SK-N-SH treated with all-trans-retinoic acid at 6 μM for 48 hours (cell line): ENCODE results near the gene AIG1.

ENCODE experiments used
- ATAC-seq: fragments of 200-7000 bp; cut with Tn5 transposase; 3 replicates; pipeline ENCODE4 v1.9.1; 2020; ENCODE audit warnings: mild to moderate bottlenecking, moderate library complexity
- ARNTL ChIP-seq: fragments of 450-650 bp; formaldehyde crosslinking; IDR thresholded peaks from 2 replicates; pipeline ENCODE4 v1.5.0; 2020; ENCODE audit warnings: low read depth, mild to moderate bottlenecking, moderate library complexity, borderline replicate concordance
- BACH2 ChIP-seq: fragments of 250-450 bp; sonication (Bioruptor Pico); IDR thresholded peaks from 2 replicates; pipeline ENCODE4 v1.9.0; 2021; ENCODE audit warnings: mild to moderate bottlenecking, borderline replicate concordance
- CSDC2 ChIP-seq: fragments of 250-450 bp; sonication (Bioruptor Pico); IDR thresholded peaks from 2 replicates; pipeline ENCODE4 v1.5.0; 2020; ENCODE audit warnings: mild to moderate bottlenecking, moderate library complexity
- CSRNP3 ChIP-seq: fragments of 250-450 bp; sonication (Bioruptor Pico); IDR thresholded peaks from 2 replicates; pipeline ENCODE4 v1.5.1; 2021; ENCODE audit warnings: mild to moderate bottlenecking, moderate library complexity
- ESRRG ChIP-seq: fragments of 250-450 bp; sonication (Bioruptor Pico); IDR thresholded peaks from 2 replicates; pipeline ENCODE4 v1.6.1; 2021; ENCODE audit warnings: mild to moderate bottlenecking
- ISL1 ChIP-seq: fragments of 250-450 bp; sonication (Bioruptor Pico); IDR thresholded peaks from 2 replicates; pipeline ENCODE4 v2.1.2; 2022; ENCODE audit warnings: mild to moderate bottlenecking, moderate library complexity
- OSR1 ChIP-seq: fragments of 250-450 bp; sonication (Bioruptor Pico); IDR thresholded peaks from 2 replicates; pipeline ENCODE4 v1.8.0; 2022; ENCODE audit warnings: moderate library complexity, mild to moderate bottlenecking, inconsistent platforms
- PATZ1 ChIP-seq: fragments of 250-450 bp; sonication (Bioruptor Pico); IDR thresholded peaks from 2 replicates; pipeline ENCODE4 v1.8.0; 2020; ENCODE audit warnings: mild to moderate bottlenecking, moderate library complexity, borderline replicate concordance
- POU6F1 ChIP-seq: fragments of 250-450 bp; sonication (Bioruptor Pico); IDR thresholded peaks from 2 replicates; pipeline ENCODE4 v1.8.0; 2021; ENCODE audit warnings: low read depth, mild to moderate bottlenecking, moderate library complexity, borderline replicate concordance
- PPARA ChIP-seq: fragments of 250-450 bp; sonication (Bioruptor Pico); IDR thresholded peaks from 2 replicates; pipeline ENCODE4 v1.5.0; 2020; ENCODE audit warnings: mild to moderate bottlenecking, borderline replicate concordance
- RARB ChIP-seq: fragments of 250-450 bp; sonication (Bioruptor Pico); IDR thresholded peaks from 2 replicates; pipeline ENCODE4 v1.8.0; 2021; ENCODE audit warnings: mild to moderate bottlenecking, moderate library complexity
- SNAI2 ChIP-seq: fragments of 250-450 bp; sonication (Bioruptor Pico); IDR thresholded peaks from 2 replicates; pipeline ENCODE4 v1.5.0; 2020; ENCODE audit warnings: mild to moderate bottlenecking, moderate library complexity
- TCF4 ChIP-seq: fragments of 250-450 bp; sonication (Bioruptor Pico); IDR thresholded peaks from 2 replicates; pipeline ENCODE4 v1.8.0; 2021; ENCODE audit warnings: mild to moderate bottlenecking, moderate library complexity, borderline replicate concordance
- TOX ChIP-seq: fragments of 250-450 bp; sonication (Bioruptor Pico); IDR thresholded peaks from 2 replicates; pipeline ENCODE4 v1.8.0; 2021; ENCODE audit warnings: mild to moderate bottlenecking, moderate library complexity, borderline replicate concordance
- TSHZ2 ChIP-seq: fragments of 250-450 bp; sonication (Bioruptor Pico); IDR thresholded peaks from 2 replicates; pipeline ENCODE4 v1.5.0; 2020; ENCODE audit warnings: mild to moderate bottlenecking, moderate library complexity
- ZC3H10 ChIP-seq: fragments of 250-450 bp; sonication (Bioruptor Pico); IDR thresholded peaks from 2 replicates; pipeline ENCODE4 v1.5.1; 2021; ENCODE audit warnings: mild to moderate bottlenecking, moderate library complexity
- ZFP3 ChIP-seq: fragments of 250-450 bp; sonication (Bioruptor Pico); IDR thresholded peaks from 2 replicates; pipeline ENCODE4 v1.5.0; 2020; ENCODE audit warnings: mild to moderate bottlenecking, moderate library complexity
- ZFP30 ChIP-seq: fragments of 450-650 bp; formaldehyde crosslinking; IDR thresholded peaks from 2 replicates; pipeline ENCODE4 v1.5.0; 2022; ENCODE audit warnings: mild to moderate bottlenecking, moderate library complexity
- ZNF565 ChIP-seq: fragments of 450-650 bp; formaldehyde crosslinking; conservative IDR thresholded peaks from 2 replicates; pipeline ENCODE4 v1.5.0; 2020; ENCODE audit warnings: low read depth, mild to moderate bottlenecking, moderate library complexity
- ZNF70 ChIP-seq: fragments of 450-650 bp; formaldehyde crosslinking; IDR thresholded peaks from 2 replicates; pipeline ENCODE4 v1.5.0; 2020; ENCODE audit warnings: mild to moderate bottlenecking, moderate library complexity
- ZNF8 ChIP-seq: fragments of 450-650 bp; formaldehyde crosslinking; IDR thresholded peaks from 2 replicates; pipeline ENCODE4 v1.5.0; 2020; ENCODE audit warnings: mild to moderate bottlenecking, moderate library complexity

AIG1 gene

GRCh38 chr6:143052282-143052681, 8.4 kb upstream of the AIG1 start:
- peak; percentile 57; the same call in 2 of the 3 replicates for ATAC-seq
- TF ChIP-seq ARNTL (CRISPR knock-in tag): no peak
- TF ChIP-seq SNAI2 (CRISPR knock-in tag): no peak
- no peak for TF ChIP-seq ZNF70 (CRISPR knock-in tag)
- no peak for TF ChIP-seq BACH2 (CRISPR knock-in tag)
- no peak for TF ChIP-seq ZFP3
- no peak for TF ChIP-seq TOX (CRISPR knock-in tag)
- TF ChIP-seq PATZ1 (CRISPR knock-in tag): no peak
- no peak for TF ChIP-seq ISL1 (CRISPR knock-in tag)
- no peak for TF ChIP-seq ZNF565
- no peak for TF ChIP-seq PPARA (CRISPR knock-in tag)
- TF ChIP-seq POU6F1 (CRISPR knock-in tag): no peak
- TF ChIP-seq RARB (CRISPR knock-in tag): no peak
- no peak for TF ChIP-seq ZNF8 (CRISPR knock-in tag)
- no peak for TF ChIP-seq CSDC2 (CRISPR knock-in tag)
- TF ChIP-seq ZFP30 (CRISPR knock-in tag): no peak
- TF ChIP-seq OSR1: no peak
- no peak for TF ChIP-seq ZC3H10 (CRISPR knock-in tag)
- no peak for TF ChIP-seq TCF4 (CRISPR knock-in tag)

- TF ChIP-seq ESRRG (CRISPR knock-in tag) (no peak), ISL1 (CRISPR knock-in tag) (no peak), ZNF565 (no peak), ZFP3 (no peak), BACH2 (CRISPR knock-in tag) (no peak), CSRNP3 (CRISPR knock-in tag) (no peak), PATZ1 (CRISPR knock-in tag) (no peak), ZFP30 (CRISPR knock-in tag) (no peak), TCF4 (CRISPR knock-in tag) (no peak), POU6F1 (CRISPR knock-in tag) (no peak), ZC3H10 (CRISPR knock-in tag) (no peak), TOX (CRISPR knock-in tag) (no peak), TSHZ2 (no peak), PPARA (CRISPR knock-in tag) (no peak)
- ATAC-seq: no peak
These were observed 6.8 kb upstream of the AIG1 start for GRCh38 chr6:143053856-143054255.
